HepG2 (cell line): Measurements from ENCODE around the gene MIA2. TPM values are rescaled to one million over a fixed set of nuclear protein-coding genes. Genes with fewer than 3 reads are reported as not detected.
A peak's percentile ranks its signal among the peaks of the same experiment; 100 is the strongest.

Experiments used
- AGO1 ChIP-seq: fragments of 200-400 bp; formaldehyde crosslinking; IDR thresholded peaks from 2 replicates; pipeline ENCODE4 v1.6.1; 2017; ENCODE audit warnings: mild to moderate bottlenecking, low read depth, low read length, moderate library complexity; ENCODE audit not compliant: poor library complexity, severe bottlenecking
- AKNA ChIP-seq: sonication (generic); formaldehyde crosslinking; IDR thresholded peaks from 2 replicates; pipeline ENCODE4 v1.4.0; 2020; ENCODE audit warnings: missing genetic modification reagents, borderline replicate concordance
- ATF5 ChIP-seq: sonication (generic); formaldehyde crosslinking; IDR thresholded peaks from 2 replicates; pipeline ENCODE4 v1.4.0; 2020; ENCODE audit warnings: mild to moderate bottlenecking, low read depth, missing genetic modification reagents
- CREBL2 ChIP-seq: sonication (generic); formaldehyde crosslinking; IDR thresholded peaks from 2 replicates; pipeline ENCODE4 v1.8.1; 2023; ENCODE audit warnings: missing genetic modification reagents, mild to moderate bottlenecking, borderline replicate concordance
- DZIP1 ChIP-seq: sonication (generic); formaldehyde crosslinking; IDR thresholded peaks from 2 replicates; pipeline ENCODE4 v1.5.0; 2020; ENCODE audit warnings: mild to moderate bottlenecking, missing genetic modification reagents
- FOXO4 ChIP-seq: sonication (generic); formaldehyde crosslinking; conservative IDR thresholded peaks from 2 replicates; pipeline ENCODE4 v1.8.1; 2023; ENCODE audit warnings: missing genetic modification reagents
- GTF2F1 ChIP-seq: fragments of 150-350 bp; IDR thresholded peaks from 2 replicates; pipeline ENCODE4 v1.6.1; 2014; ENCODE audit warnings: low read length
- HOXA9 ChIP-seq: sonication (generic); formaldehyde crosslinking; IDR thresholded peaks from 2 replicates; pipeline ENCODE4 v1.8.1; 2022; ENCODE audit warnings: missing genetic modification reagents, mild to moderate bottlenecking, moderate library complexity, borderline replicate concordance
- NONO ChIP-seq, 2 experiments: fragments of 450-650 bp in 1 of 2; sonication (generic) in 1 of 2; formaldehyde crosslinking in 1 of 2; IDR thresholded peaks in 1 of 2; conservative IDR thresholded peaks in 1 of 2; 2 replicates each; pipeline versions ENCODE4 v1.6.1 to v1.8.0; 2017 to 2022; ENCODE audit warnings: mild to moderate bottlenecking in 1 of 2, missing genetic modification reagents in 1 of 2, moderate library complexity in 1 of 2
- TCF7L2 ChIP-seq: IDR thresholded peaks from 2 replicates; pipeline ENCODE4 v1.6.1; 2011; ENCODE audit warnings: mild to moderate bottlenecking, low read depth, low read length, moderate library complexity
- ZBTB3 ChIP-seq: sonication (generic); formaldehyde crosslinking; IDR thresholded peaks from 2 replicates; pipeline ENCODE4 v1.4.0; 2020; ENCODE audit warnings: low read depth, mild to moderate bottlenecking, moderate library complexity, missing genetic modification reagents, borderline replicate concordance
- ZFP91 ChIP-seq: sonication (generic); formaldehyde crosslinking; IDR thresholded peaks from 2 replicates; pipeline ENCODE4 v1.9.0; 2022; ENCODE audit warnings: missing genetic modification reagents, mild to moderate bottlenecking, borderline replicate concordance
- ZNF569 ChIP-seq: sonication (generic); formaldehyde crosslinking; IDR thresholded peaks from 2 replicates; pipeline ENCODE4 v1.5.0; 2020; ENCODE audit warnings: mild to moderate bottlenecking, missing genetic modification reagents, moderate library complexity, borderline replicate concordance
- ZNF704 ChIP-seq: sonication (generic); formaldehyde crosslinking; IDR thresholded peaks from 2 replicates; pipeline ENCODE4 v1.8.1; 2023; ENCODE audit warnings: mild to moderate bottlenecking, inconsistent platforms, moderate library complexity, missing genetic modification reagents, borderline replicate concordance
- polyA plus RNA-seq, 8 experiments: library from polyadenylated mRNA; depleted of rRNA in 3 of 8; stranded (reverse) in 7 of 8; unstranded in 1 of 8; fragments of >200 nt; fragmentation: Illumina TruSeq in 4 of 8; extraction: Trizol in 4 of 8; gene quantifications; 2 replicates each; pipeline versions ENCODE4 v1.2.1 to v1.2.3, GENCODE V29; 2011 to 2016; ENCODE audit warnings: low read depth in 4 of 8, missing spikeins in 1 of 8, mixed read lengths in 1 of 8; ENCODE audit not compliant: insufficient read depth in 1 of 8
- total RNA-seq, 5 experiments: library from RNA; depleted of rRNA; stranded (reverse); fragments of >200 nt; fragmentation: Illumina TruSeq; extraction: Trizol; gene quantifications; 2 replicates each; pipeline ENCODE4 v1.2.3, GENCODE V29; 2016; ENCODE audit warnings: low read depth in 1 of 5

The MIA2 gene
- total and polyA plus RNA-seq, 2 of the 13 experiments (the other 11 are each of a cell fraction or from before 2014, with no cell fraction given): 134 to 158 TPM

- TF ChIP-seq ATF5 (CRISPR knock-in tag) (no peak; the same call in 1 of the 2 replicates), CREBL2 (CRISPR knock-in tag) (peak; percentile 83), ZNF569 (CRISPR knock-in tag) (no peak), GTF2F1 (peak; percentile 89; the same call in 1 of the 2 replicates), HOXA9 (no peak), DZIP1 (CRISPR knock-in tag) (no peak; the same call in 1 of the 2 replicates), AKNA (CRISPR knock-in tag) (no peak), ZFP91 (CRISPR knock-in tag) (no peak), TCF7L2 (no peak), AGO1 (no peak), NONO (IDR thresholded peaks at IDR 0.05) (no peak), NONO (CRISPR knock-in tag; conservative IDR thresholded peaks at IDR 0.05) (peak; percentile 94), ZNF704 (CRISPR knock-in tag) (no peak; the same call in none of the 2 replicates), ZBTB3 (CRISPR knock-in tag) (peak; percentile 96; the same call in 1 of the 2 replicates), FOXO4 (CRISPR knock-in tag) (peak; percentile 99)
Measured at GRCh38 chr14:39266525-39266870, 32.8 kb downstream of the MIA2 start (continued).
